Measurements from ENCODE around the gene ACCSL.

The ACCSL gene

DNA sequence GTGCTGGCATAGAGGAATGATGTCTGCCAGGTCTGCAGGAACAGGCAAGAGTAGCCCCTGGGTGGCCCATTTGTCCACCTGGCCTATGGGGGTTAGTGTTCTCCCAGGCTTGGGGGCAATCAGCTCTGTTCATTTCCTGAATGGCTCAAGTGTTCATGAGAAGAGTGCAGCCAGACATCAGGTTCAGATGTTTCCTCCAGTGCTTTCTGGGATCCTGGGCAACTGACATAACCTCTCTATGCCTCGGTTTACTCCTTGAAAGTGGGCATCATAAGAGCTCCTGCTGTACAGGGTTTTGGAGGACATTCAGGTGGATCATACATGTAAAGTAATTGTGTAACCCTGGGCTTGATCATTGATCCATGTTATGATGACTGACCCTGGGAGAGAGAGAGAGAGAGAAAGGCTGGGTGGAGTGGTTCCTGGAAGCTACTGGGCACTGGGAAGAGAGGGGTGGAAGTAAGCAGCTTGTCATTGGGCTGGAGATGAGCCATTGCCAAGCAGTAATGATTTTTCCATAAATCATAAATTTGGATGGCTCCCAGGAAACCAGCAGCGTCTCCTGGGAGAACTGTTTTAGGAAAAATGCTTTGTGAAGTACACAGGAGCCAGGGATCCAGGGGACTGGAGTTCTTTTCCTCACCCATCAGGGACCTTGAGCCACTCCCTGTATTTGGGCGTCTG lies 30.2 kb upstream of the ACCSL start:
- DNase-seq, result no peak
- Histone ChIP-seq H3K36me3 (ENCODE audit: control insufficient read depth, insufficient read depth, low read length) (no peaks in the 10 kb centered on the region), H3K9me3 (ENCODE audit: control insufficient read depth, low read length) (no peaks in the 10 kb centered on the region), H3K4me1 (ENCODE audit: control insufficient read depth, insufficient read depth, low read length, poor library complexity, severe bottlenecking) (no peaks in the 10 kb centered on the region), H3K4me3 (ENCODE audit: insufficient read depth, low read depth, low read length, poor library complexity, severe bottlenecking) (no peak overlapping the region), H3K27me3 (replicated peaks; ENCODE audit: control insufficient read depth, insufficient read depth, low read length, poor library complexity, severe bottlenecking) (no peaks in the 10 kb centered on the region), H3K27ac (ENCODE audit: insufficient read depth, low read length, poor library complexity, severe bottlenecking) (no peak overlapping the region)

DNA sequence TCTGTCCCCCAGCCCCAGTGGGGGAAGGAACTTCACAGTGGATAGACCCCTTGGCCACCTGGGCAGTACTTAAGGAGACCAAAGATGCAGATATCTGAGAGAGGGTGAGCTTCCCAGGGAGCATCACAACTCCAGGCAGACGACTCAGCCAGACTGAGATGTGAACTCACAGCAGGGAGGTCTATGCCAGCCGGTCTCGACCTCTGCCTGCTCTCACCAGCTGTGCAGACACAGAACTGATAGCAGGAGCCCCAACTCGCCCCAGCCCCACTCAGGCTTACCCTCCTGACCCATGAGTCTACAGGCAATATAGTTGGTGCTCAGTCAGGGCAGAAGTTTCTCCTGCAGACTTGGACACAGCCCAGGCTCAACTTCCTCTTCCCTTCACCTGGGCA lies 29.7 kb upstream of the ACCSL start:
- DNase-seq, result no peak
- H3K4me1 ChIP-seq (ENCODE audit: control insufficient read depth, insufficient read depth, low read length, poor library complexity, severe bottlenecking), result no peaks in the 10 kb centered on the region
- no peak overlapping the region for H3K27ac ChIP-seq (ENCODE audit: insufficient read depth, low read length, poor library complexity, severe bottlenecking)
- no peaks in the 10 kb centered on the region for H3K36me3 ChIP-seq (ENCODE audit: control insufficient read depth, insufficient read depth, low read length)
- no peaks in the 10 kb centered on the region for H3K27me3 ChIP-seq (replicated peaks; ENCODE audit: control insufficient read depth, insufficient read depth, low read length, poor library complexity, severe bottlenecking)
- no peaks in the 10 kb centered on the region for H3K9me3 ChIP-seq (ENCODE audit: control insufficient read depth, low read length)
- no peak overlapping the region for H3K4me3 ChIP-seq (ENCODE audit: insufficient read depth, low read depth, low read length, poor library complexity, severe bottlenecking)

DNA sequence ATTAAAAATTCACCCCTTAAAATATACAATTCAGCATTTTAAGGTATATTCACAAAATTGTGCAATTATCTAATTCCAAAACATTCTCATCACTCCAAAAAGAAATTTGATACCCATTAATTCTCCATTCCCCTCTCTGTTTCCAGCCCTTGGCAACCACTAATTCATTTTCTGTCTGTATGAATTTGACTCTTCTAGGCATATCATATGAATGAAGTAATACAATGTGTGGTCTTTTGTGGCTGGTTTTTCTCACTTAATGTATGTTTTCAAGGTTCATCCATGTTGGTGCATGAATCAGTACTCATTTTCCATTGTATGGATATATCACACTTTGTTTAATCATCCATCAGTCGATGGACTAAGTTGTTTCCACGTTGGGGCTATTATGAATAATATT lies 29.0 kb upstream of the ACCSL start:
- H3K27ac ChIP-seq (ENCODE audit: insufficient read depth, low read length, poor library complexity, severe bottlenecking), result no peak overlapping the region
- no peaks in the 10 kb centered on the region for H3K9me3 ChIP-seq (ENCODE audit: control insufficient read depth, low read length)
- H3K36me3 ChIP-seq (ENCODE audit: control insufficient read depth, insufficient read depth, low read length), result no peaks in the 10 kb centered on the region
- DNase-seq, result no peak
- no peaks in the 10 kb centered on the region for H3K27me3 ChIP-seq (replicated peaks; ENCODE audit: control insufficient read depth, insufficient read depth, low read length, poor library complexity, severe bottlenecking)
- no peak overlapping the region for H3K4me3 ChIP-seq (ENCODE audit: insufficient read depth, low read depth, low read length, poor library complexity, severe bottlenecking)
- no peaks in the 10 kb centered on the region for H3K4me1 ChIP-seq (ENCODE audit: control insufficient read depth, insufficient read depth, low read length, poor library complexity, severe bottlenecking)

DNA sequence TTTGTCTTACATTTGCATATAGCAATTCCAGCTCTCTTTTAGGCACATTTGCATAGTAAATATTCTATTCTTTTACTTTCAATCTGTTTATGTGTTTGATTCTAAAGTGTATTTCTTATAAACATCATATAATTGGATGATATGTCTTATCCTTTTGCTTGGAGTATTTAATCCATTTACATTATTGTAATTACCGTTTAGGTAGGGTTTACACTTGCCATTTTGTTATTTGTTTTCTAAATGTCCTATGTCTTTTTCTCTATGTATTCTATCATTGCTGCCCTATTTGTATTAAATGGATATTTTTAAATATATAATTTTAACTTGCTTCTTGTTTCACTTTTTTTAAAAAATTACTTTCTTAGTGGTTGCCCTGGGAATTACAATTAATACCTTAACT lies 22.8 kb upstream of the ACCSL start:
- no peaks in the 10 kb centered on the region for H3K4me1 ChIP-seq (ENCODE audit: control insufficient read depth, insufficient read depth, low read length, poor library complexity, severe bottlenecking)
- H3K27ac ChIP-seq (ENCODE audit: insufficient read depth, low read length, poor library complexity, severe bottlenecking), result no peak overlapping the region
- no peak for DNase-seq
- no peaks in the 10 kb centered on the region for H3K36me3 ChIP-seq (ENCODE audit: control insufficient read depth, insufficient read depth, low read length)
- H3K4me3 ChIP-seq (ENCODE audit: insufficient read depth, low read depth, low read length, poor library complexity, severe bottlenecking), result no peak overlapping the region
- H3K27me3 ChIP-seq (replicated peaks; ENCODE audit: control insufficient read depth, insufficient read depth, low read length, poor library complexity, severe bottlenecking), result no peaks in the 10 kb centered on the region
- no peaks in the 10 kb centered on the region for H3K9me3 ChIP-seq (ENCODE audit: control insufficient read depth, low read length)

DNA sequence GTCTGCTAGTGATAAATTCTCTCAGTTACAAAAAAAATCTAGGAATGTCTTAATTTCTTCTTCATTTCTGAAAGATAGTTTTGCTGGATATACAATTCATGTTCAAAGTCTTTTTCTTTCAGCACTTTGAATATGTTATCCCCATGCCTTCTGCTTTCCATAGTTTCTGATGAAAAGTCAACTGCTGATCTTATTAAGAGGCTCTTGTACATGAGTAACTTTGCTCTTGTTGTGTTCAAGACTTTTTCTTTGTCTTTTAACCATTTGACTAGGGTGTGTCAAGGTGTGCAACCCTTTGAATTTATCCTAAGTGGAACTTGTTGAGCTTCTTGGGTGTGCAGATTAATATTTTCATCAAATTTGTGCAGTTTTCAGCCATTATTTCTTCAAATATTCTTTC lies 22.1 kb upstream of the ACCSL start:
- Histone ChIP-seq H3K27ac (ENCODE audit: insufficient read depth, low read length, poor library complexity, severe bottlenecking) (no peak overlapping the region), H3K27me3 (replicated peaks; ENCODE audit: control insufficient read depth, insufficient read depth, low read length, poor library complexity, severe bottlenecking) (no peaks in the 10 kb centered on the region), H3K4me3 (ENCODE audit: insufficient read depth, low read depth, low read length, poor library complexity, severe bottlenecking) (no peak overlapping the region), H3K9me3 (ENCODE audit: control insufficient read depth, low read length) (no peaks in the 10 kb centered on the region), H3K4me1 (ENCODE audit: control insufficient read depth, insufficient read depth, low read length, poor library complexity, severe bottlenecking) (no peaks in the 10 kb centered on the region), H3K36me3 (ENCODE audit: control insufficient read depth, insufficient read depth, low read length) (no peaks in the 10 kb centered on the region)
- DNase-seq, result no peak

DNA sequence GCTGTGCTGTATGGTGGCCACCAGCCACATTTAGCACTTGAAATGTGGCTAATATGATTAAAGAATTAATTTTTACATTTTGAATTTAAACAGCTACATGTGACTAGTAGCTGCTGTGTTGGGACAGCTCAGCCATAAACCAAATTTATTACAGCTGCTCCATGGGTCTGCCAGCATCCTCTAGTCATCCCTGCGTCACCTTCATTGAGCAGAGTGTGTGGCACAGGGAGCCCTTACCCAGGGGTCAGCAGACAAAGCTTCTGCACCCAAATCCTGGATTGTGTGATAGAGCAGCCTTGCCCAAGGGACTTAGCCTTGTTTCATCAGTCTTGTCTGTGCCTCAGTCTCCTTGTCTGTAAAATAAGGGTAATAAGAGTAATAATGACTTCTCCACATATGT lies 19.4 kb upstream of the ACCSL start:
- no peaks in the 10 kb centered on the region for H3K36me3 ChIP-seq (ENCODE audit: control insufficient read depth, insufficient read depth, low read length)
- peaks cover 5% of the 10 kb centered on the region for H3K27me3 ChIP-seq (replicated peaks; ENCODE audit: control insufficient read depth, insufficient read depth, low read length, poor library complexity, severe bottlenecking)

DNA sequence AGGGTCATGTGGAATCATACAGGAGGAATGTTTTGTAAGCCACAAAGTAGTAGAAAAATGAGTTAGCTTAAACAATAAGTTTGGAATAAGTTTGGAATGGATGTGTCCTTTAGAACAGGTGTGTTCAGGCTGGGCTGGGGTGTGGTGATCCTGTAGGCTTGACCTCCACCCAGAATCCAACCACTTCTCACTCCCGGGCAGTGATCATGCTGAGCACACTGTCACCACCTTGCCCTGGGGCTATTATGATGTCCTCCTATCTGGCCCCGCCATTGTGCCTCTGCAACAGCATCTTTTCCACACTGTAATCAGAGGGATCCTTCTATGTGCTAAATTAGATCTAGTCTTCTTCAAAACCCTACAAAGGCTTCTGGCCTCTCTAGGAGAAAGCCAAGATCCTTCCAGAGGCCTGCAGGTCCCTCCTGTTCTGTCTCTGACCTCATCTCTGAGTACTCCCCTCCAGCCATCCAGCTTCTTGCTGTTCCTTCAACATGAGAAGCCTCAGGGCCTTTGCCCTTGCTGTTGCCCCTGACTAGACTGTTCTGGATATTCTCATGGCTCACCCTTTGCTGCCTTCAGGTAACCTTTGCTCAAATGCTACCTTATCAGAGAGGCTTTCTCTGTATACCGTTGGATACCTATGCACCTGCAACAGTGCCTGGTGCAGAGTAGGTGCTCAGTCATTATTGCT lies 18.8 kb upstream of the ACCSL start:
- Histone ChIP-seq H3K4me3 (ENCODE audit: insufficient read depth, low read depth, low read length, poor library complexity, severe bottlenecking) (no peak overlapping the region), H3K27me3 (replicated peaks; ENCODE audit: control insufficient read depth, insufficient read depth, low read length, poor library complexity, severe bottlenecking) (peaks cover 5% of the 10 kb centered on the region), H3K4me1 (ENCODE audit: control insufficient read depth, insufficient read depth, low read length, poor library complexity, severe bottlenecking) (no peaks in the 10 kb centered on the region), H3K9me3 (ENCODE audit: control insufficient read depth, low read length) (no peaks in the 10 kb centered on the region), H3K36me3 (ENCODE audit: control insufficient read depth, insufficient read depth, low read length) (no peaks in the 10 kb centered on the region), H3K27ac (ENCODE audit: insufficient read depth, low read length, poor library complexity, severe bottlenecking) (no peak overlapping the region)
- DNase-seq, result no peak

More for the DNA sequence above, 19.4 kb upstream of the ACCSL start:
- DNase-seq, result no peak
- Histone ChIP-seq H3K4me3 (ENCODE audit: insufficient read depth, low read depth, low read length, poor library complexity, severe bottlenecking) (no peak overlapping the region), H3K9me3 (ENCODE audit: control insufficient read depth, low read length) (no peaks in the 10 kb centered on the region), H3K27ac (ENCODE audit: insufficient read depth, low read length, poor library complexity, severe bottlenecking) (no peak overlapping the region), H3K4me1 (ENCODE audit: control insufficient read depth, insufficient read depth, low read length, poor library complexity, severe bottlenecking) (no peaks in the 10 kb centered on the region)

DNA sequence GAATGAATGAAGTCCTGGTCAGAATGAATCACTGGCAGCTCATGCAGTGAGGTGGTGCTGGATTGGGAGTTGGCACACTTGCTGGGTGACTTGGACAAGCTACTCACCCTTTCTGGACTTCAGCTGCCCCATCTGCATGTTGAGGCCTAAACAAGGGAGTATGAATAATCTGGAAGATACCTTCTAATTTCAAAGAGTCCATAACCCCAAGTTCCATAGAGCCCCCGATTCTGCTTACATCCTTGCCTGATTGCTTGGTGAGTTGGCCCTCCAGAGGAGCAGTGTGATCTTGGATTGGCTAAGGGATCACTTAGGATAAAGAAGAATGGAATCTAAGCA lies 18.3 kb upstream of the ACCSL start:
- no peak overlapping the region for H3K4me3 ChIP-seq (ENCODE audit: insufficient read depth, low read depth, low read length, poor library complexity, severe bottlenecking)
- no peak for DNase-seq
- no peaks in the 10 kb centered on the region for H3K36me3 ChIP-seq (ENCODE audit: control insufficient read depth, insufficient read depth, low read length)
- H3K27me3 ChIP-seq (replicated peaks; ENCODE audit: control insufficient read depth, insufficient read depth, low read length, poor library complexity, severe bottlenecking), result peaks cover 5% of the 10 kb centered on the region
- no peaks in the 10 kb centered on the region for H3K4me1 ChIP-seq (ENCODE audit: control insufficient read depth, insufficient read depth, low read length, poor library complexity, severe bottlenecking)
- H3K27ac ChIP-seq (ENCODE audit: insufficient read depth, low read length, poor library complexity, severe bottlenecking), result no peak overlapping the region
- H3K9me3 ChIP-seq (ENCODE audit: control insufficient read depth, low read length), result no peaks in the 10 kb centered on the region

DNA sequence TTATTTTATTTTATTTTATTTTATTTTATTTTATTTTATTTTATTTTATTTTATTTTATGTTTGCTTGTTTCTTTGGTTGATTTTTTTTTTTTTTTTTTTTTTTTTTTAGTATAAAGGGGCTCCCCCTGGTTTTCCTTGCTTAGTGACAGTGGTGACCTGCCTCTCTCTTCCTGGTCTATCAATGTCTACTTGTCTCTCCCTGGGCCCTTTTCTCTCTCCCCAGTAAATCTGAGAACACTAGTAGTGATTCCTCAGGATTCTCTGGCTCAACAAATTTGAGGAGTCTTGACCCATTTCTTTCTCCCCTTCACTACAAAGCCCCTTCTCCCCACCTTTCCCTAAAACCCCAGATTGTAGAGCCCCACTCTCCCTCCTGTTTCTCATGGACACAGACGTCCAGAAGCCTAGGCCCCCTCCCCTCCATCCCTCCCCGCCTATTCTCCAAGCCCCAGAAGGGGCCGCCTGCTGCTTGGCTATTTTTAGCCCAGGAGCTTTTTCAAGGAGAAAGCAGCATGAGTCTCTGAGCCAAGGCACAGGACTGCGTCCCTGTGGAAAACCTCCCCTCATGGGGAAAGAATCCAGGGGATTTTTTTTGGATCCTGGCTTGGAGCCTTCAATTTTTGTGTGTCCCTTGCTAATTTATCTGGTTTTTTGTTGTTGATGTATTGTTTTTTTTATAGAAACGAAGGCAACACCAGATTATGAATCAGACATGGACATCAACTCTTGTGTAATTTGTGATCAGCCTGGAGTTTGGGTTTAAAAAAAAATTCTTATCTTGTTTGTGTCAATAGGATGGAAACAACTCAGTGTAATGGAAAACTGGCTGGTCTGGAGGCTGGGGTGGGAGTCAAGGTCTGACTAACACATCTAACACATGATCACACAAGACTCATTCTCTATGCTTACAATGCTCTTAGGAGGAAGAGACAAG lies 17.5 kb upstream of the ACCSL start:
- no peak for DNase-seq
- no peak overlapping the region for H3K27ac ChIP-seq (ENCODE audit: insufficient read depth, low read length, poor library complexity, severe bottlenecking)

DNA sequence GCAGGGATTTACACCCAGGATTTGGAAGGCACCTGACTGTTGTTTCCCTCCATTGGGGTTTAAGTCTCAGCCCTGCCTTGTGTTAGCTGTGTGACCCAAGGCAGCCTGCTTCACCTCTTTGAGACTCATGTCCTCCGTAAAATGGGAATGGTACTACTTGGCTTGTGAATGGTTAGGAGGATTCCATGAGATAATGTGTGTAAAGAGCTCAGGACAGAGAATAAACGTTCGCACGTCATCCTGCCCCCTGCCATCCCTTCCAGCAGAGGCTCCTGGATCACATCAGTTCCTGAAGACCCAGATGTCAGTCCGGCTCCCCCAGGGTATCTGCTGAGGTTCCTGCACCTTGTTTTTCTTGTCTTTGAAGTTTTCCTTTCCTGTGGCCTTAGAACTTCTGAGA lies 16.8 kb upstream of the ACCSL start:
- Histone ChIP-seq H3K9me3 (ENCODE audit: control insufficient read depth, low read length) (no peaks in the 10 kb centered on the region), H3K27me3 (replicated peaks; ENCODE audit: control insufficient read depth, insufficient read depth, low read length, poor library complexity, severe bottlenecking) (peaks cover 5% of the 10 kb centered on the region), H3K4me3 (ENCODE audit: insufficient read depth, low read depth, low read length, poor library complexity, severe bottlenecking) (no peak overlapping the region), H3K36me3 (ENCODE audit: control insufficient read depth, insufficient read depth, low read length) (no peaks in the 10 kb centered on the region), H3K4me1 (ENCODE audit: control insufficient read depth, insufficient read depth, low read length, poor library complexity, severe bottlenecking) (no peaks in the 10 kb centered on the region), H3K27ac (ENCODE audit: insufficient read depth, low read length, poor library complexity, severe bottlenecking) (no peak overlapping the region)
- DNase-seq, result no peak

More for the DNA sequence above, 17.5 kb upstream of the ACCSL start:
- Histone ChIP-seq H3K36me3 (ENCODE audit: control insufficient read depth, insufficient read depth, low read length) (no peaks in the 10 kb centered on the region), H3K4me3 (ENCODE audit: insufficient read depth, low read depth, low read length, poor library complexity, severe bottlenecking) (no peak overlapping the region), H3K9me3 (ENCODE audit: control insufficient read depth, low read length) (no peaks in the 10 kb centered on the region), H3K4me1 (ENCODE audit: control insufficient read depth, insufficient read depth, low read length, poor library complexity, severe bottlenecking) (no peaks in the 10 kb centered on the region), H3K27me3 (replicated peaks; ENCODE audit: control insufficient read depth, insufficient read depth, low read length, poor library complexity, severe bottlenecking) (peaks cover 5% of the 10 kb centered on the region)

All from effector memory CD4-positive, alpha-beta T cell (primary cell).